ELF-1 (cell line): ENCODE results near the gene TMEM79.
A peak's percentile ranks its signal among the peaks of the same experiment; 100 is the strongest.
"Not testable (repeated sequence)": the region's sequence is repeated elsewhere in the genome, so short reads cannot be mapped to it uniquely, and the experiment has no call there.

Experiments used
- DNase-seq: peaks from one replicate; pipeline ENCODE4 v3.0.0-alpha.2; 2016; ENCODE audit warnings: low read depth, low spot score

The TMEM79 gene

GRCh38 chr1:156303241-156303640 is 19.1 kb downstream of the TMEM79 start:
- no peak for DNase-seq

- no peak for DNase-seq
Measured at GRCh38 chr1:156305215-156305614, 21.1 kb downstream of the TMEM79 start.

GRCh38 chr1:156308078-156308477 is 24.0 kb downstream of the TMEM79 start:
- DNase-seq: no peak

- peak; percentile 6 for DNase-seq
Measured at GRCh38 chr1:156310962-156311361, 26.8 kb downstream of the TMEM79 start.

GRCh38 chr1:156316909-156317308 is 32.8 kb downstream of the TMEM79 start:
- no peak for DNase-seq

GRCh38 chr1:156319664-156320063 is 35.5 kb downstream of the TMEM79 start:
- no peak for DNase-seq

- DNase-seq: no peak
Measured at GRCh38 chr1:156320560-156320959, 36.4 kb downstream of the TMEM79 start.

GRCh38 chr1:156323179-156323578 is 39.1 kb downstream of the TMEM79 start:
- not testable (repeated sequence) for DNase-seq

- no peak for DNase-seq
Measured at GRCh38 chr1:156336242-156336641, 52.1 kb downstream of the TMEM79 start.

- DNase-seq: peak; percentile 20
Measured at GRCh38 chr1:156337052-156337887, 53.1 kb downstream of the TMEM79 start.

GRCh38 chr1:156337888-156338179 is 53.7 kb downstream of the TMEM79 start:
- no peak for DNase-seq

GRCh38 chr1:156338180-156338976 is 54.3 kb downstream of the TMEM79 start, which contains the start of the genes CCT3 and TSACC:
Gene CCT3, minus strand, starts transcription at chr1:156338292. Its CDS starts 108 bp downstream, at chr1:156338184.
Gene TSACC, plus strand, starts transcription at chr1:156338526. Its CDS starts 1,232 bp downstream, at chr1:156339758.
- peak; percentile 100 for DNase-seq
